AG20443 (cell line): Measurements from ENCODE around the gene TECRL.
A peak's percentile ranks its signal among the peaks of the same experiment; 100 is the strongest.

Experiments
- DNase-seq: peaks from one replicate; pipeline ENCODE4 v3.0.0; 2012; ENCODE audit warnings: low spot score, mixed read lengths

The TECRL gene

DNA sequence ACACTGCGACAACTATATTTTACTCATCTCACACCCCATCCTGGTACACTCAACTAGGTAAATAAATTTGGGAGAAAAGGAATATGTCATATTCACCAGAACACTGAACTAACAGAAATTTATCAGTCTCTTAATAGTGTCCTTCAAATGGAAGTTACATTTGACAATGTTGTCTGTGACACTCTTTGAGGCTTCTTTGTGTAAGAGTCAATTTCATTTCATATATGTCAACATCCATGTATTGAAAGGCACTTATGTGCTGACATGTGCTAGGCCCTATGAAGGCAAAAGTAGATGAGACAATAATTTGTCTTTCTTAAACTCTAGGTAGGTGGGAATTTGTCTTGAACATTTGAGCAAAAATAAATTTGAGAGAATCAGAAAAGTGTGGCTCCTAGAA is 82.0 kb downstream of the TECRL start:
- DNase-seq: no peak

DNA sequence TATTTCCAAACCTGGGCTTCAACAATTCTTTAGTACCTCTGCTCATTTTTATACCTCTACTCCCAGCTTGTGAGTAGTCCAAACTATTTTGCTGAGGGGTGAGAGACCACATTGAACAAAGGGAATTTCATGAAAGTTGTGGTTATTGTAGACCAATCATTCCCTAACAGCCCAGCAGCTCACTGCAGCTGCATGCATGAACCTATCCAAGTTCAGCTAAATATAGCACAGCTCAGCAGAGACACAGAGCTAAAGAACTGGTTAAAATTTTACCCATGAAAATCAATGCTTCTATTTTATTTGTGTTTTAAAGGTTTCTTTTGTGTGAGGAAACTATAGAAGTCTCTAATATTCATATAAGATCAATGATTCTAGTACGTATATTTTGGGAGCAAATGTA is 82.7 kb downstream of the TECRL start:
- DNase-seq: no peak

DNA sequence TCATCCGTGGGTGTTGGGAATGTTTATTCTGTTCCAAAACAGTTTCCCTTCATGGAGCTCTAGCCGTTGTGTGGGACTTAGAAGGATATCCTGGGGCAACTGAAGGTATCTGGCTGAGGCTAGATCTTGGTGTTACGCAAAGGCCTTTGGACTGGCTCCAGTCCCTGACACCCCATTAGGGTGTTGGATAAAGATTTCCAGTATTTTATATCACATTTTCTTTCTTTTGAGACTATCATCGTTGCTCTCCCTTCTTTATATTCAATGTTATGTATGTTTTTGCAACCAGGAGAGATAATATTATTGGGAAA is 103.0 kb downstream of the TECRL start:
- DNase-seq: no peak

DNA sequence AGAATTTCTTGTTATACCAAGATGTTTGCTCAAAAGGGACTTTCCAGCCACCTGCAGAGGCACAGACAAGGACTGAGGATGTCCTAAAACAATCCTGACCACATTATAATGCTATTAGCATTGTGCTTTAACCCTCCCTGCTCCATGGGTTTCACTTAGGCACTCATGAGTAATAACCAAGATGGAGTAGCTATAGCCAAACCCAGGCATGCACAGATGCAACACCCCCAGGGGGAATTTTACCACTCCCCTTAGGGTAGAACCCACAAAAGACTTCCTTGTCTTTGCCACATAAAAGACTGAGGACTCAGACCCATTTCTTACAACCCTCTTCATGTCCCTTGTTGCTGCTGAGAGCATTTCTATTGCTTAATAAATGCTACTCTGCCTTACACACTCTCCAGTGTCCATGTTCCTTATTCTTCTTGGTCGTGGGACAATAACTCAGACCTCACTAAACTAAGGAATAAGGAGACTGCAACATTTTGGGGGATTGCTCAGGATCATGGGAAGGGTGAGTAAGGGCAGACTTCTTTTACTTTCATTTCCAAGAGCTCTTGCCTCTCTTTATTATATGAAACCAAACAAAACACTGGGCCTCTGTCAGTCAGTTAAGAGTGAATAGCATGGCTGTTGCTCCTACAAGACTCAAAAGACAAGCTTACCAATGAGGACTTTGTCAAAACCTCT is 103.5 kb downstream of the TECRL start:
- DNase-seq: no peak

DNA sequence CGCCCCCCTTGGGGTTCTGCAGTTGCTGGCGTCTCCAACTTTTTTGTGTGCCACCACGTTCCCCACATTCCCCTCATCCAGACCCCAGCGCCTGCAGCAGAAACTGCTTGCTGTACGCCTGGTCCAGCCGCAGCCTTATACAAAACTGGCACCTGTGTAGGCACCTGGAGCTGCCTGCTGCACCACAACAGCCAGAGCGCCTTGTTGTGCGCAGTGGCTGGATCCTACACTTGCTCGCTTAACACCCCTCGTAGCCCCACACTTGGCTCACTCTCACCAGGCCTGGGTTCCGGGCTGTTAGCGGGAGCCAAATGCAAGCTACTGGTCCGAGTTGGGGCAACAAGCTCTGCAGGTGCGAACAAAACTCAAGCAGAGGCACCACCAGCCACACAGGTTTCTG is 136.8 kb downstream of the TECRL start:
- peak; percentile 1 for DNase-seq

DNA sequence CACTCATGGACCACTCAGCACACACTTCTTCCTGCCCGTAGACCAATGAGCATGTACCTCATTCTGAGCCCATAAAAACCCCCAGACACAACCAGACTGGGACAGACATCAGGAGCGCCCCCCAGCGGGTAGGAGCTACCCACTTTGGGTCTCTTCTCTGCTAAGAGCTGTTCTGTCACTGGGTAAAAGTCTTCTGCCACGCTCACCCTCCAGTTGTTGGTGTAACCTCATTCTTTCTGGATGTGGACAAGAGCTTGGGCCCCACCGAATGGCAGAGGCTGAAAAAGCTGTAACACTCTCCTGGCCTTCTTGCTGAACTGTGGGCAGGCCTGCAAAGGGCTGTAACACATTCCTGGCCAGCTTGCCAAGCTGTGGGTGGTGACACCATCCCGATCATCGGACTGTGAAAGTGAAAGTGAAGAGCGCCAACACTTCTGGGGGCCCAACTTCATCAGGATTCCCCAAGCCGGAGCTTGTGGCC is 137.6 kb downstream of the TECRL start:
- DNase-seq: peak; percentile 9

DNA sequence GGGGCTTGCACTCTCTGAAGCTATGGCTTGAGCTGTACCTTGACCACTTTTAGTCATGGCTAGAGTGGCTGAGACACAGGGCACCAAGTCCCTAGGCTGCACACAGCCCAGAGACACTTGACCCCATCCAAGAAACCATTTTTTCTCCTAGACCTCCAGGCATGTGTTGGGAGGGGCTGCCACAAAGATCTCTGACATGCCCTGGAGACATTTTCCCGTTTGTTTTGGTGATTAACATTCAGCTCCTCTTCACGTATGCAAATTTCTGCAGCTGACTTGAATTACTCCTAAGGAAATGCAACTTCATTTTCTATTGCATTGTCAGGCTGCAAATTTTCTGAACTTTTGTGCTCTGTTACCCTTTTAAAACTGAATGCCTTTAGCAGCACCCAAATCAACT is 142.6 kb downstream of the TECRL start:
- DNase-seq: no peak

DNA sequence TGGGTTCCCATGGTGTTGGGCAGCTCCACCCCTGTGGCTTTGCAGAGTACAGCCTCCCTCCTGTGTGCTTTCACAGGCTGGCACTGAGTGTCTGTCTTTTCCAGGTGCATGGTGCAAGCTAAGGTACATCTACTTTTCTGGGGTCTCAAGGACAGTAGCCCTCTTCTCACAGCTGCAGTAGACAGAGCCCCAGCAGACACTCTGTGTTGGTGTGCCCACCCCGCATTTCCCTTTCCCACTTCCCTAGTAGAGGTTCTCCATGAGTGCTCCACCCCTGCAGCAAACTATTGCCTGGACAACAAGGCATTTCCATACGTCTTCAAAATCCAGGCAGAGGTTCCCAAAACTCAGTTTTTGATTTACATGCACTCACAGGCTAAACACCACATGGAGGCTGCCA is 143.0 kb downstream of the TECRL start:
- DNase-seq: no peak

DNA sequence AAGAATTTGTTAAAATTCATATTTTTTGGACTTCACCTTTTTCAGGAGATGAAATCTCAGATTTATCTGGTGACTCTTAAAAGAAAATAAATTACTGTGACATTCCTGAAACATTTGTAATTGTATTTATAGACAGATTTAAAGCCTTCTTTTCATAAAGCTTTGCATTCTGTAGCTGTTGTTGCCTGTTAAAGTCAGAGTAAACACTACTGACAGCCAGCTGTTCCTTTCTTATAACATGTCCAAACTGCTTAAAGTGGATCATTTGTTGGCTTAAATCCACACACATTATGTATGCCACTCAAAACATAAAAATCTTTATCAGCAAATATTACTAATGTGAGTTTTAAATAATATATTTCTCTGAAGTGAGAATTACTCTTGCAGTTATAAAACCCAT is 157.5 kb downstream of the TECRL start:
- no peak for DNase-seq

DNA sequence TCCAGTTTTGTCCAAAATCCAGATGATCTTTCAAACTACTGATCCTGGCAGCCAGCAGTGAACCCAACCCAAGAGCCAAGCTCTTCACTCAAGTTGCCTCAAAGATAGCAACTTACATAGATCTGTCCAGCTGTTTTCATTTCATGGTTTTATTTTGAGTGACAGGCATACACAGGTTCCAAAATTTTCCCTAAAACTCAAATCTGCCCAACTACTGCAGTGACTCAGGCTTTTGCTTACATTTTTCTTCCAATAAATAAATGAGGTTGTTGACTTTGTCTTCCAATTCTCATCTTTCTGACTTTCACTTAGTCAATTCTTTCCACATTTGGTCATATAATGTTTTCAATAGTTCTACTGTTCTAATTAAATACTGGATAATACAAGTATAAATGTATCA is 158.8 kb downstream of the TECRL start:
- DNase-seq: no peak

DNA sequence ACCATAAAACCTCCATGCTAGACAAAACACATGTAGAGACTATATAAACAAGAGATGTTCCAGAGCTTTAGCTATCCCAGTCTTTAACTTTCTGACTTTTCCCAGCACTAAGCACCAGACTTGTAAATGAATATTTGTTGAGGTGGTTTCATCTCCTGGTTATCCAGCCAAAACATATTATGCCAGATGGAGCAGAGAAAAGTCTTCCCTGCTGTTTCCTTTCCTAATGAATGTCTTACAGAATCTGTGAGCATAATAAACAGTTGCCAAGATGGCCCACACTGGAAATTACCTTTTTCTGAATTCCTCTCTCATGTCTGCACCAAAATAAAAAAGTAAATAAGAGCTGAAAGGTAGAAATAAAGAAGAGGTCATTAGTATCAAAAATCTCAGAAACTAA is 159.2 kb downstream of the TECRL start:
- DNase-seq: no peak

DNA sequence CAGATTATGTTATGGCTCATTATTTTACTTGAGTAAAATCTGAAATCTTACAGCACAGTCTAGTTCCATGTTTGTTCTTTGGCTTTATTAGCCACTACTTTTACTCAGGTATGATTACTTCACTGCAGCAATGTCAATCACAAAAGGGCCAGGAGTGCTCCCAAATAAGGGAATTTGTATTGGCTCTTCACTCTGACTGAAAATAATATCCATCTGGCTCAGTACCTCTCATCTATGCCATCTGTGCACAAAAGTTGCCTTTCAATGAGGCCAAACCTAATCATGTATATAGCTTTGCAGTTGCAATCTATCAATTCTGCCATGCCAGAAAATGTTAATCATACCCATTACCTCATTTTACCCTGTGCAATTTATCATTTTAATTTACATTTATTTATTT is 161.1 kb downstream of the TECRL start:
- no peak for DNase-seq

DNA sequence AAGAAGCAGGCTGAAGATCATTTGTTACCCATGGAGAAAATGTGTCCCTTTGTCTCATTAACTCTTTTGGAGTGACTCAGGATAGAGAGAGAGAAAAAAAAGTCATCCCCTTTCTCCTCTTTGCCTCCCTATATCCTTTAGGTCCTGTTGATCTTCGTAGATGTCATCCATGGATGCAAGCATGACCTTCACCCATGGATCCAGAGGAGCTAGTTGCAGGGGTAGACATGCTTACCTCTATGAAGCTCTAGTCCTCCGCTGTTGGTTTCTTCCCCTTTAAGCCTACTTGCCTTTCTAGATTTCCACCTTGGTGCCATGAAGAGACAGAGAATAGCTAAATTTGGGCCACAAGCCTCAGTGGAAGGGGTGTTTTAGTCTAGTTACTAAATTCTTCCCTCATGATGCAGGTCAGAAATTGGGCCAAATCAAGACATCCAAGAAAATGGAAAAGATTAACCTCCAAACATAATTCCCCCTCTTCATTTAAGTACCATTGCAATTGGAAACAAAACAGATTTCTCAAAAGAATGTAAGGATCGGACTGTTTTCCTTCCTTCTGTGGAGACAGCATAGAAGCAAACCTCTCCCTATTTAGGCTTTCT is 178.4 kb downstream of the TECRL start:
- no peak for DNase-seq
